Measurements from ENCODE around the gene LMCD1.

DNA sequence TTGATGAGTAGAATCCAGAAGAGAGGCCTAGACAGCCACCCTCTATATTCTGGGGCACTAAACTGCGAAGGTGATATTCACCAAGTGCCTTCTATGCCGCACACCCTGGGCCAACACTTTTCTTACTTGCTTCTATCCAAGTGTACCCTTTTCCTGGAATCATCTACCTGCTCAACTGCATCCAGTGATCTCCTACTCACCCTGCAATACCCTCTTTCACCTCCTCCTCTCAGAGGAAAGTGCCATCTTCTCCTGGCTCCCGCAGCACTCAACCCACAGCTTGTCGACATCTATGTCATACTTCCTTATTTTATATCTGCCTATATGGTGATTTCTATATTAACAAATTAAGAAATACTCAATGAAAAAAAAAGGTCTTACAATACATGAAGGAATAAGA lies 28.6 kb upstream of the LMCD1 start:
- TF ChIP-seq, protein P1, sequence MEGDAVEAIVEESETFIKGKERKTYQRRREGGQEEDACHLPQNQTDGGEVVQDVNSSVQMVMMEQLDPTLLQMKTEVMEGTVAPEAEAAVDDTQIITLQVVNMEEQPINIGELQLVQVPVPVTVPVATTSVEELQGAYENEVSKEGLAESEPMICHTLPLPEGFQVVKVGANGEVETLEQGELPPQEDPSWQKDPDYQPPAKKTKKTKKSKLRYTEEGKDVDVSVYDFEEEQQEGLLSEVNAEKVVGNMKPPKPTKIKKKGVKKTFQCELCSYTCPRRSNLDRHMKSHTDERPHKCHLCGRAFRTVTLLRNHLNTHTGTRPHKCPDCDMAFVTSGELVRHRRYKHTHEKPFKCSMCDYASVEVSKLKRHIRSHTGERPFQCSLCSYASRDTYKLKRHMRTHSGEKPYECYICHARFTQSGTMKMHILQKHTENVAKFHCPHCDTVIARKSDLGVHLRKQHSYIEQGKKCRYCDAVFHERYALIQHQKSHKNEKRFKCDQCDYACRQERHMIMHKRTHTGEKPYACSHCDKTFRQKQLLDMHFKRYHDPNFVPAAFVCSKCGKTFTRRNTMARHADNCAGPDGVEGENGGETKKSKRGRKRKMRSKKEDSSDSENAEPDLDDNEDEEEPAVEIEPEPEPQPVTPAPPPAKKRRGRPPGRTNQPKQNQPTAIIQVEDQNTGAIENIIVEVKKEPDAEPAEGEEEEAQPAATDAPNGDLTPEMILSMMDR (IDR thresholded peaks at IDR 0.05) = no peak
- TF ChIP-seq POLR2A (IDR thresholded peaks at IDR 0.05) = no peak
